Activated T-cell treated with anti-CD3 and anti-CD28 coated beads for 48 hours (primary cell): ENCODE measurements around the gene RNGTT.
A peak's percentile ranks its signal among the peaks of the same experiment; 100 is the strongest.
"Not testable (repeated sequence)": the region's sequence is repeated elsewhere in the genome, so short reads cannot be mapped to it uniquely, and the experiment has no call there.

ENCODE experiments used
- DNase-seq: peaks from one replicate; pipeline ENCODE4 v3.0.0-alpha.2; 2020; ENCODE audit warnings: low read depth

RNGTT gene

DNA sequence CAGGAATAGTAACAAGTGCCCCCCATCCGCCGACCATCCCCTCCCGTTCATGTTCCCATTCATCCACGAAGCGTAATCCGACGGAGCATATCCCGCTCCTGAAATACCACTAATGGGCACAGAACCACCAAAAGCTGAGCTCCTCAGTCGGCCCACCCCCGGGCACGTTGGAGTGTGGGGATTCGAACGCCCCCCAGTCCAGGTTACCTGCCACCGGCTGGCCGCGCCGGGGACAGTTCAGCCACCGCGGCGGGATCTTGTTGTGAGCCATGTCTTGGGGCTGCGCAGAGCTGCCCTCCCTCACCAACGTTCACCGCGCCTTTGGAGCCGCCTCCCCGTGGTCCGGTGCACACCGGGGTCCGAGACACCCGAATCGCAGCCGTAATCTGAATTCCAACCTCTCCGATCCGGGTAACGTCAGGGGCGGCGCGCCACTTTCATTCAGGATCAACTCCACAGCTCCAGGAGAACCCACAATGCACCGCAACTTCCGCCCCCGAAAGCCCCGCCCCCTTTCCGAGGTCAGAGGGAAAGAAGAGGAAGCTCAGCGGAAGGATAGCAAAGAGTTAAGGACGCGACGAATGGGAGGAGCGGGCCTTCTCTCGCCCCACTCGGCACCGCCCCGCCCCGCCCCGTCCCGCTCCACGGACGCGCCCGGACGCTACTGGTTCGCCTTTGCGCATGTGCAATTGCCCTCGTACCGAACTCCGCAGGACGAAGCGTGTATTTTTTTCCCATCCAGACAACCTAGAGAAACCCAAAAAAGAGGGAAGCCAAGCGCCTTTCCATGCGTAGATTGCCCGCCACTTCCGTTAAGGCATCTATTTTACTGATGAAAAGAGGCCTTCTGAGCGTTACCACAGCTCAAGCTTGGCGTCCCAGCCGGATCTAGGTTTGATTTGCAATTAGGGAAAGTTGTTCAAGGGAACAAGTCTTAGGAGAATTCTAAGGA is at the start of gene RNGTT:
Gene RNGTT (minus strand): TSS at position 480 of the 952 bp plus-strand sequence. CDS start 209 bp downstream, at position 271.
- peak; percentile 98 for DNase-seq

DNA sequence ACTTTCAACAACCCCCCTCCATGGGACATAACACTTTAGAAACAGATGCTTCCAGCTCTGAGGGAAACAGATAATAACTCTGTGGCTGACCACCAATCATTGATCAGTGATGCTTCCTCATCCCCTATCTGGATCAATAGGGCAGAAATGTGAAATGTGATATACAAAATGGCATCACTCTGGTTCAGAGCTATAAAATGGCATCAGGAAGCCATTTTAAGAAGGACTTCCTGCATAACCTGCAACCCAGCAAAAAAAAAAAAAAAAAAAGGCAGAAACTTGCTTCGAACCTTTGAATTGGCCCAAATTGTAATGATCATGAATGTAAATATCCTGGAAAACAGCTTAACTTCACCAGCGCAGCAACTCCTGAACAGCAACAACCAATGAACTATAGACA is 48.0 kb upstream of the RNGTT start:
- DNase-seq, result no peak

DNA sequence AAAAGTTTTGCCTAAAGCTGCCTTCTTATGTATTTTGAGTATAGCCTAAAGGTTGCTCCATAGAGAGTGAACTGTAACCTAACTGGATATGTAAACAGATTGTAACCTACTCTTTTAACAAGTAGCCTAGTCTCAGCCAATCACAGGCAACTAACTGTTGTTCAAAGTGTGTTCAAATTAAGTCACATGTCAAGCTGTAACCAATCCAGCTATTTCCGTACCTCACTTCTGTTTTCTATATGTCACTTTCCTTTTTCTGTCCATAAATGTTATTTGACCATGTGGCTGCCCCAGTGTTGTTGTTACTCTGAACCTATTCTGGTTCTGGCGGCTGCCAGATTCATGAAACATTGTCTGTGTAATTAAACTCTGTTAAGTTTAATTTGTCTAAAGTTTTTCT is 47.4 kb upstream of the RNGTT start:
- DNase-seq, result no peak

DNA sequence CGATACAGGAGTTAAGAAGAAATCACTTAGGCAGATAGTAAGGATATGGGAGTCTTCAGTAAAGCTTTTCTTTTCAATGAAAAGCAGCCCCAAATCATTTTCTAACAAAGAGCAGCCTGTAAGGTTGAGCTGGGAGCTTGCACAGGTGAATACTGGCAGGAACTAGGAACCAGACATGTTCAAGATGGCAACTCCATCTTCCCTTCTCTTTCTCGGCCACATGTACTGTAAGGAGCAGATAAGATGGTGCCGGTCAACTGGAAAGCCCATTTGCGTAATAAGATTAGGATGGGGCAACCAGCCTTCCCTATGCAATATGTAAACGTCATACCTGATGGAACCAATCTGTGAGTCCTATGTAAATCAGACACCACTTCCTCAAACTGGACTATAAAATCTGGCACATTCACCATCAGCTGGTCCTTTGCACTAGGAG is 46.2 kb upstream of the RNGTT start:
- no peak for DNase-seq

DNA sequence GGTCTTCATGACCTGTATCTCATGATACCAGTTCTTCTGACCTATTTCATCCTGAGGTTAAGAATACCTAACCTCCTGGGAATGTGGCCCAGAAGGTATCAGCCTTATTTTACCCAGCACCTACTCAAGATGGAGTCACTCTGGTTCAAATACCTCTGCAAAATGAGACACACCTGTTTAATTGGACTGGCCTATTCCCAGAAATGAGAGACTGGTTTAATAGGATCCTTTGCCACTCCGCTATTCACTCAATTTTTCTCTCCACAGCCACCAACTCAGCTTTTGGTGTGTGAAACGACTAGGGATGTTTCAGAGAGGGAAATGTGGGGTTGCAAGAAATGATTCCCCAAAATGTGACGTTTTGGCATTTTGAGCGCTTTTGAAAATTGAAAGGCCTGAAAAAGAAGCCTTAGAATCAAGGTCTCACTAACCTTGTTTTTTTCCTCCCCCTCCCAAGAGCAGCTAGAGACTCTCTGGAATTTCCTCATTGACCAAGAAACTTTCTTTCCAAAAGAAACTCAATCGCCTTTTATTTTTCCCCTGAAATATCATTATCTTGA is 45.5 kb upstream of the RNGTT start:
- DNase-seq, result no peak

DNA sequence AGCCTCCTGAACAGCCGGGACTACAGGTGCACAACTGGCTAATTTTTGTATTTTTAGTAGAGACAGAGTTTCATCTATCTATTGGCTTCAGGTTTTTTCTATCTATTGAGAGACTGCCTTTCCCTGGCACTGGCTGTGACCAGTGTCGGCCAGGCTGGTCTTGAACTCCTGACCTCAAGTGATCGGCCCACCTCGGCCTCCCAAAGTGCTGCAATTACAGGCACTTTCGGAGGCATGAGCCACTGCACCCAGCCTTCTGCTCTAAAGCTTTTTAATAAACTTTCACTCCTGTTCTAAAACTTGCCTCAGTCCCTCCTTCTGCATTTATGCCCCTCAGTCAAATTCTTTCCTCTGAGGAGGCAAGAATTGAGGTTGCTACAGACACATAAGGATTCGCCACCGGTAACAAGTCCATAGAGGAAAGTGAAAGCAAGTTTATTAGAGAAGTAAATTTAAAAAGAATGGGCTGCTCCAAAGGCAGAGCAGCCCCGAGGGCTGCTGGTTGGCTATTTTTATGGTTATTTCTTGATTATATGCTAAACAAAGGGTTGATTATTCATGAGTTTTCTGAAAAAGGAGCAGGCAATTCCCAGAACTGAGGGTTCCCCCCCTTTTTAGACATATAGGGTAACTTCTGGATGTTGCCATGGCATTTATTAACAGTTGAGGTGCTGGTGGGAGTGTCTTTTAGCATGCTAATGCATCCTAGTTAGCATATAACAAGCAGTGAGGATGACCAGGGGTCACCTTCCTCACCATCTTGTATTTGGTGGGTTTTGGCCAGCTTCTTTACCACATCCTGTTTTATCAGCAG is 44.8 kb upstream of the RNGTT start:
- DNase-seq, result no peak

DNA sequence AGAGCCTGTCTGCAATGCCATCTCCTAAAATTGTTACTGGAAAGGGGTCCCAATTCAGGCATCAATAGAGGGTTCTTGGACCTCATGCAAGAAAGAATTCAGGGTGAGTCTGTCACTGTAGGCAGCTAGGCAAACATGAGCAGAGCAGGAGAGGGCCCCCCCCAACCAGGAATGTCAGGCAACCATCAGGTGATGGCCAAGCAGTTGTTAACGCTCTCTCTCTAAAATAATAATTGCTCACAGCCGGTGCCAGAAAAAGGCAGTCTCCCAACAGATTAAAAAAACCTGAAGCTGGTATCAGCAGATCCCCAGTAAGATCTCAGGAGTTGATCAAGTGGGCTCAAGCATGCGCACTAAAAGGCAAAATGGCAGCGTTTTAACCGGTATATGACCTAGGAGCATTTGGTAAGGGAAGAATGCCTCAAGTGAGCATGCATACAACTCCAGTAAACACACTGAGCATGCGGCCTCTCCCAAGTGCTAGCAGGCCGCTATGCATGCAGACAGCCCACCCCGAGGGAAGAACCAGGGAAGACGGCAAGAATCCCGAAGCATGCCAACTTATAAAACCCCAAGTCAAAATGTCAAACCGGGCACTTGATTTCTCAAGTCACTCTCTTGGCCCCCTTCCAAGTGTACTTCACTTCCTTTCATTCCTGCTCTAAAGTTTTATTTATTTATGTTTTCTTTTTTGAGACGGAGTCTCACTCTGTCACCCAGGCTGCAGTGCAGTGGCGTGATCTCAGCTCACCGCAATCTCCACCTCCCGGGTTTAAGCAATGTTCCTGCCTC is 44.0 kb upstream of the RNGTT start:
- DNase-seq, result no peak

DNA sequence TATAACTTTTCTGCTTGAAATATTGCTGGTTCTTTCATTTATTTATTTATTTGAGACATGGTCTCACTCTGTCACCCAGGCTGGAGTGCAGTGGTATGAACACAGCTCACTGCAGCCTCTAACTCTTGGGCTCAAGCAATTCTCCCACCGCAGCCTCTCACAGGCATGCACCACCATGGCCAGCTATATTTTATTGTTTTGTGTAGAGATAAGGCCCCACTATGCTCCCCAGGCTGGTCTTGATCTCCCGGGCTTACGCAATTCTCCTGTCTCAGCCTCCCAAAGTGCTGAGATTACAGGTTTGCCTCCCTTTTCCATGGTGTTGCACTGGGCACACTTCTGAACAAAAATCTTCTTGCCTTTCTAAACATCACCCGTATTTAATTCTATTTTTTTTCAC is 39.1 kb upstream of the RNGTT start:
- DNase-seq, result no peak

DNA sequence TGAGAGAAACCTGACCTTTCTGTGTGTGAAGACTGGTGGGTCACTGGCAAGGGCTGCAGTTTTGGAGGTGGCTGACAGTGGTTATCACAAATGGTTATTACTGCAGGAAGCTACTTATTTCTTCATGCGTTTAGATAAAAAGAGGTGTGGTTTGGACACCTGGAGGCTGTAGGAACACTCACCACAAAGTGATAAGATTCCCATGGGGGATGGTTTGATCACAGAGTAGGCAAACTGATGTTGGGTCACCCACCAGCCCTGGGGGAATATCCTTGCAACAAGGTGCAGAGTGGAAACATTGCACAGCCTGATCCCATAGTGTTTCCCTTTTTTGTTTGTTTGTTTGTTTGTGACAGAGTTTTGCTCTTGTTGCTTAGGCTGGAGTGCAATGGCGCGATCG is 33.9 kb upstream of the RNGTT start:
- no peak for DNase-seq

DNA sequence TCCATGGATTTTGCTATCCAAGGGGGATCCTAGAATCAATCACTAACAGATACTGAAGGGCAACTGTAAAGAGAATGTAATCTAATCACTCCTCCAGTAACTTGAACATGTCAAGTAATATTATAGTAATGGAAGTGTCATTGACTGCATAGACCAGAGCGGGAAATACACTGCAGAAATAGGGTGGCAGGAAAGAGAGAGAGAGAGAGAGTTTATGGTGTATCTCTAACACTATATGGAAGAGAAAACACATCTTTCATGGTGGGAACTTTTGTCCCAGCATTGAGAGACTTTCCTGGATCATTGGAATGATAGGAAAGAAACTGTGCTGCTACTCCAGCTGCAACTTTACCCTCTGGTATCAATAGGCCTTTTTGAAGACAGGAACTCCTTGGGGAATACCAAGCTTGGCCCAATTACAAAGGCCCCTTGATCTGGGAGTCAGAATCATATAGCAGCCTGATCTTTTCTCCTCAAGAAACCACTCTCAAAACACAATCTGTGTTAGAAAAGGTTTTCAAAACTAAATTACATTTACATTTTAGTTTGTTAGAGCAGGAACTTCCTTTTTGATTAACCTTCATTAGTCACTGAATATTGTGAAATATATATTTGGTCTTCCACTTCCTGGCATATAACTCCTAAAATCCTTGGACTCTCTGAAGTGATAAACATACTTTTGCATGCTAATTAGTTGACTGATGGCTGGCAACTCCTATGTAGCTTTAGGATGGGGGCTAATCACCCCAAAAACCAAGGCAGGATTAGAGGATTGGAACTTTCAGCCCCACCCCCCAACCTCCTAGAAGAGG is 29.5 kb upstream of the RNGTT start:
- no peak for DNase-seq

DNA sequence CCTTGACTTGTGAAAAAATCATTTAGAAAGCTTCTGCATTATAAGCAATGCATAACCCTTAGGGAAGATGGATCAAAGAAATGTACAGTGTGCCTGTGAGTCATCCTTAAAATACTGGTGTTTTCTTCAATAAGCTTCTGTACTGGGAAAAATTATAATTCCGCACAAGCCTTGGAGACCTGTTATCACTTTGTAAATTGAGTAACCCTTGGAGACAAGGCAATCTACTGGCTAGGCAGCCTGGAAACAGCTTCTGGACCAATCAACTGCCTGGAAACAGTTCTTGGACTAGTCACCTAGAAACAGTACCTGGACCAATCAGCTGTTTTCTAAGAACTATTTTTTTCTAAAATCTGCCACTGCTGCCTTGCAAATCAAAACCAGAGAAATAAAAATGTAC is 25.8 kb upstream of the RNGTT start:
- DNase-seq, result no peak

DNA sequence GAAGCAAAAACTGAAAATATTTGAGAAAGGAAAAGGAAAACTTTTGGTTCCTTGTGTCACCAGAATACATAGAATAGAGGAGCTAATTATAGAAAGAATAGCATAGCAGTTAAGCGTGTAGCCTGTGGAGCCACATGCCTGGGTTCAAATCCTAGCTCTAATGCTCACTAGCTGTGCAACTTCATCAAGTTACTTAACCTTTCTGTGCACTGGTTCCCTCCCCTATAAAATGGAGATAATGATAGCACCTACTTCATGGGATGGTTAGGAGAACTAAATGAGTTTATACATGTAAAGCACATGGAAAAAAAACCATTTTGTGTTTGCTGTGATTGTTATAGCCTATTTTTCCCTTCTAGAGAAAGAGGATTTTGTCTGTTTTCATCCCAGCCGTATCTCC is 24.5 kb upstream of the RNGTT start:
- DNase-seq, result no peak

DNA sequence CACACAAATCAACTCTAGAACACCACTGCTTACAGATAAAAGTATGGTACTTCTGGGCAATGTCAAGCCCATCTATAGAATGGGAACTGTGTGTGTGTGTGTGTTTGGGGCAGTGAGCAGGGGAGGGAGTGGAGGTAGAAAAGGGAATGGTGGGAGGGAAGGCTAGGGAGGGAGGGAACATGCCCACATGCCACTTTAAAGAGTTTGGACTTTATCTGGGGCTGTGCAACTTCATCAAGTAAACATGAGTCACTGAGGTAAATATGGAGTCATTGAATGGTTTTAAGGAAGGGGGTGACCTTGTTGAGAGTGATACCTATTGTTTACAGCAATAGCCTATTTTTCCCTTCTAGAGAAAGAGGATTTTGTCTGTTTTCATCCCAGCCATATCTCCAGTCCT is 22.5 kb upstream of the RNGTT start:
- DNase-seq, result no peak

DNA sequence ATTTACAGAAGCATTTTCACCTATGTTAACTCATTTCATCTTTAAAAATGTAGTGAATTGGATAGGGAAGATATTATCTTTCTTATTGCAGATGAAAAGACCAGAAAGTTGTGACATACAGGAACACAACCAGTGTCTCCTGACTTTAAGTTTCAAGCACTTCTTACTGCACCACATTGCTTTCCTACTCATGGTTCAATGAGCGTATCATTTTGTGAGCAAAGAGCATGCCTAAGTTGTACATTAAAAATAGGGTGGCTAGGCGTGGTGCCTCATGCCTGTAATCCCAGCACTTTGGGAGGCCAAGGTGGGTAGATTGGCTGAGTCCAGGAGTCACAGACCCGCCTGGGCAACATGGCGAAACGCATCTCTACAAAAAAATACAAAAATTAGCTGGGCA is 21.2 kb upstream of the RNGTT start:
- no peak for DNase-seq

DNA sequence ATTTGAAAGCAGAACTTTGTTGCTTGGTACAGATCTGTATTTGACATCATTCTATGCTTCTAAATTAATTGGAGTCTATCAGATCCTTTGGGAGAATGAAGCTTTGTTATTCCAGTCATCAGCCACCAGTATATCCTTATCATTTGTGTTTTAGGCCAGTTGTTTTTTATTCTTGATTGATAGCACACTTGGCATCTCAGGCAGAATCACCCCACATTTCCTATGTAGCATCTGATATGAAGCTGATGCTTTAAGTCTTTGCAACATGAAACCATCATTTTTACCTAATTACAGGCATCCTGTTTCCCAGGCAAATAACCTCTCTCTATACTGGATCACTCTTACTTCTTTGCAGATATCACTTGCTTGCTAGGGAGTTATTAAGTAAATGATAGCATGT is 20.7 kb upstream of the RNGTT start:
- no peak for DNase-seq

DNA sequence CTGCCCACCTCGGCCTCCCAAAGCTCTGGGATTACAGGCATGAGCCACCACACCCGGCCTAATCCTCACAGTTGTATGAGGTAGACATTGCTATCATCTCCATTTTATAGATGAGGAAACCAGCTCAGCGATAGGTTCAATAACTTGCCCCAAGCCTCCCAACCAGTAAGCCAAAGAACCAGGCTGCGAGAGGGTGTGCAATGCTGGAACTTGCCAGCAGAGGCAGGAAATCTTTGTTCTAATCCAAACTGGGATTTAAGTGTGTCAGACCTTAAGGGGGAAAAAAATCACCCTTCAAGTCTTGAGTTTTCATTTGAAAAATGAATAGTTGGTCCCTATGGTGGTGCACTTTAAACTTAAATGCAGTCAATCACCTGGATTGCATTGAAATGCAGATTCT is 20.1 kb upstream of the RNGTT start:
- no peak for DNase-seq

DNA sequence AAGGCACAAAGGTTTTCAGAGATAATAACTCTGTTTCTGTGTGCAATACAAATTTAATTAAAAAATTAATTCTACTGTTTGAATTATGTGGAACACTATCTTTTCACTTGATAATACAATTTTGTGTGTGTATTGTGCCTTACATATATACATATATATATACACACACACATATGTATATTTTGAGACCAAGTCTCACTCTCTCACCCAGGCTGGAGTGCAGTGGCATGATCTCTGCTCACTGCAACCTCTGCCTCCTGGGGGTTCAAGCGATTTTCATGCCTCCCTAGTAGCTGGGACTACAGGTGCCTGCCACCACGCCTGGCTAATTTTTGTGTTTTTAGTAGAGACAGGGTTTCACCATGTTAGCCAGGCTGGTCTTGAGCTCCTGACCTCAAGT is 19.7 kb upstream of the RNGTT start:
- DNase-seq, result not testable (repeated sequence)

DNA sequence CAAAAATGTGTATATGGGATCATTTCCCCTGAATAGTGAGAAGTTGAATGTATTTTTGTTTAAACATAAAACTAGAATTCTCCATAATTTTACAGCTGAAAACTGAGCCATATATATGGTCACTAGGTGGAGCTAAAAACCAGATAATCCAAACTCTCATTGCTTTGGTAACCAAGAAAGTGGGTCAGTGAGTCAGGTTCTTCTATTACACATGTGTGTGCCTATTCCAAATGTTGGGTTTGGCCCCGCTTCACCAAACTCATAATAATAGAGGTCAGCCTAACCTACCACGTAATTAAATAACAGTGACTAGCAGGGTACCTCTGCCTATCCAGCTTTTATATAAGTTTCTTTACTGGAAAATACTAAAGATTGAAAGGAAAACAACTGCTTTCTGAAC is 19.3 kb upstream of the RNGTT start:
- no peak for DNase-seq

DNA sequence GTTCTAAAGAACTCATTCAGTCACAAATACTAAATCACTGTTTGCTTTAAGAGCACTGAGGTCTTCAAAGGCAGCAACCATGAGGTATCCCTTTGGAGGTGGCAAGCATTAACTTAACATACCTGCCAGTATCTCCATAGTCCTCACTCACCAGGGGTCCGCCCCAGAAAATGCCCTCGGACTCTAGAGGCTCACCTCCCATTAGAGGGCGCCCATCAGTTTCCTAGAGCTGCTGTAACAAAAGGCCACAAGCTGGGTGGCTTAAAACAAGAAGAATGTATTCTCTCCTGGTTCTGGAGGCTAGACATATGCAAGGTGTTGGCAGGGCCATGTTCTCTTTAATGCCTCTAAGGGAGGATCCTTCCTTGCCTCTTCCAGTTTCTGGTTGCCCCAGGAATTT is 12.0 kb upstream of the RNGTT start:
- no peak for DNase-seq

DNA sequence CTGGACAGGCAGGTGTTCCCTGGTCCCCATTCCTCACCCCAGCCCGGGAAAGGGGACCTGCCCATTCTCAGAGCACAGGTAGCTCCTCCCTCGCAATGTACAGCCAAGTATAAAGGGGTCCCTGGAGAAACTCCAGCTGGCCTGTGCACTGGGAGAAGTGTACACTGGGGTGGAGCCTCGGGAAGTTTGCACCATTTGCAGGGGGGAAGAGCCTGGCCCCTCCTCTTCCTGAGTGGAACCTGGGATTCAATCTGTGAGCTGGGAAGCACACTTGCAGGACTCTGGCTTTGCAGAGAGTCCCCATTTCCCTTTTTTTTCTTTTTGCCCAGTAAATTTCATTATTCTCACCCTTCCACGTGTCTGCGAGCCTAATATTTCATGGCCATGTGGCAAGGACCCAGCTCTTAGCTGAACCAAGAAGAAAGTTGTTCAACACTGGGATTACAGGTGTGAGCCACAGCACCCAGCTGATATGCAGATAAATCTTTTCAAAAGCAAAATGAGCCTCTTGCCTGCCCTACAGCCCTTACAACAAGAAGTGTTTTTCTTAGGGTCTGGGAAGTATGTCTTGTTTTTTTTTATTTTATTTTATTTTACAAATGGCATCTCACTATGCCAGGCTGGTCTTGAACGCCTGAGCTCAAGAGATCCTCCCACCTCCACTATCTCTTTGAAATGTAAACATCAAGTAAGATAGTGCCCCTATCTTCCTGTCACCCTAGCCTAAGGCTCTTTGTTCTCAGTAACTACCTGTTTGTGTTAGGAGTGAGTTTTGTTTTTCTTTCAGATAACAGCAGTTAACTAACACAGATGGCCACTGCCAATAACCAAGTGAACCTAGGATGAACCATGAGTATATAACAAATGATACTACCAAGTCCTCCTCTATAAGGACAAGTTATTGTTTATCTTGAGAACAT is 9.3 kb upstream of the RNGTT start:
- no peak for DNase-seq
